NCI-H69 (cell line): Measurements from ENCODE around the gene SMARCC2.

Source experiments
- DNase-seq: peaks from one replicate; lab custom pipeline; 2025; lab: John Stamatoyannopoulos, UW

Gene SMARCC2

GRCh38 chr12:56189099-56189917 is at the start of gene SMARCC2:
Gene SMARCC2, minus strand, starts transcription at chr12:56189483. Its CDS starts 22 bp downstream, at chr12:56189461.
- peak; percentile 95 for DNase-seq

GRCh38 chr12:56237552-56237951 is 48.3 kb upstream of the SMARCC2 start:
- no peak for DNase-seq

GRCh38 chr12:56236985-56237384 is 47.7 kb upstream of the SMARCC2 start:
- DNase-seq = no peak

GRCh38 chr12:56236091-56236490 is 46.8 kb upstream of the SMARCC2 start:
- no peak for DNase-seq

- DNase-seq = no peak
Measured at GRCh38 chr12:56234746-56235436, 45.6 kb upstream of the SMARCC2 start.

GRCh38 chr12:56231184-56231582 is 41.9 kb upstream of the SMARCC2 start:
- no peak for DNase-seq

- no peak for DNase-seq
Measured at GRCh38 chr12:56230432-56231183, 41.3 kb upstream of the SMARCC2 start.

- no peak for DNase-seq
Measured at GRCh38 chr12:56229916-56230431, 40.7 kb upstream of the SMARCC2 start, which contains the start of gene SLC39A5. Gene SLC39A5, plus strand, starts transcription at chr12:56230051. Its CDS starts 1,224 bp downstream, at chr12:56231275.

GRCh38 chr12:56229082-56229481 is 39.8 kb upstream of the SMARCC2 start:
- no peak for DNase-seq

GRCh38 chr12:56224954-56225353 is 35.7 kb upstream of the SMARCC2 start:
- no peak for DNase-seq

GRCh38 chr12:56224102-56224701 is 34.9 kb upstream of the SMARCC2 start, which contains the start of gene NABP2:
Gene NABP2, plus strand, starts transcription at chr12:56224342. Its CDS starts 515 bp downstream, at chr12:56224857.
- DNase-seq = peak; percentile 99

- DNase-seq = no peak
Measured at GRCh38 chr12:56223571-56224101, 34.4 kb upstream of the SMARCC2 start.

- DNase-seq = no peak
Measured at GRCh38 chr12:56222531-56222895, 33.2 kb upstream of the SMARCC2 start.

GRCh38 chr12:56221757-56222530 is 32.7 kb upstream of the SMARCC2 start, which contains the start of gene RNF41:
Gene RNF41, minus strand, starts transcription at chr12:56221922. Its CDS starts 7,875 bp downstream, at chr12:56214047.
- DNase-seq = peak; percentile 99

GRCh38 chr12:56221232-56221756 is 32.0 kb upstream of the SMARCC2 start:
- DNase-seq = peak; percentile 65

- no peak for DNase-seq
Measured at GRCh38 chr12:56220611-56221231, 31.4 kb upstream of the SMARCC2 start.

GRCh38 chr12:56219840-56220239 is 30.6 kb upstream of the SMARCC2 start:
- no peak for DNase-seq

GRCh38 chr12:56216461-56216860 is 27.2 kb upstream of the SMARCC2 start:
- no peak for DNase-seq

- no peak for DNase-seq
Measured at GRCh38 chr12:56213878-56214277, 24.6 kb upstream of the SMARCC2 start.

- DNase-seq = no peak
Measured at GRCh38 chr12:56212361-56212760, 23.1 kb upstream of the SMARCC2 start.
